IMR-90 (cell line): Measurements from ENCODE around the gene CNTN5. TPM values are rescaled to one million over a fixed set of nuclear protein-coding genes. Genes with fewer than 3 reads are reported as not detected.
A peak's percentile ranks its signal among the peaks of the same experiment; 100 is the strongest.

ENCODE experiments used
- ATAC-seq: fragments of 200-7000 bp; cut with Tn5 transposase; 2 replicates; pipeline ENCODE4 v1.9.1; 2020; ENCODE audit warnings: low read depth, mild to moderate bottlenecking, moderate library complexity
- BruUV-seq: library from RNA; stranded (reverse); fragments of 400-500 nt; replicated peaks from 2 replicates; lab custom pipeline; 2021; lab: Mats Ljungman, UMichigan
- CTCF ChIA-PET: fragments of 300-600 bp; formaldehyde crosslinking; extraction: SDS; loops from one replicate; lab custom pipeline; 2021; ENCODE audit warnings: antibody characterized with exemption; lab: Yijun Ruan, JAX
- POLR2A ChIA-PET: fragments of 300-600 bp; sonication (Branson Sonifier 250); formaldehyde crosslinking; loops from one replicate; lab custom pipeline; 2022; ENCODE audit warnings: antibody characterized with exemption; ENCODE audit not compliant: unreplicated experiment; lab: Charles Lee
- DNase-seq: peaks from one replicate; pipeline ENCODE4 v3.0.0; 2013
- H2AFZ ChIP-seq: replicated peaks from 2 replicates; pipeline ENCODE3; 2013; ENCODE audit warnings: low read length, mild to moderate bottlenecking; ENCODE audit not compliant: poor library complexity
- H2AK5ac ChIP-seq: 2 replicates; pipeline ENCODE4 v1.6.1; 2013; ENCODE audit warnings: low read depth, low read length, inconsistent platforms
- H2AK9ac ChIP-seq: replicated peaks from 2 replicates; pipeline ENCODE3; 2013; ENCODE audit warnings: mild to moderate bottlenecking, low read depth, low read length, moderate library complexity; ENCODE audit not compliant: poor library complexity
- H2BK120ac ChIP-seq: 2 replicates; pipeline ENCODE4 v1.6.1; 2013; ENCODE audit warnings: low read depth, low read length, inconsistent platforms
- H2BK15ac ChIP-seq: 3 replicates; pipeline ENCODE4 v1.6.1; 2013; ENCODE audit warnings: low read depth, low read length, inconsistent platforms
- H2BK20ac ChIP-seq: 2 replicates; pipeline ENCODE4 v1.6.1; 2013; ENCODE audit warnings: low read depth, mild to moderate bottlenecking, inconsistent platforms, low read length, moderate library complexity
- H2BK5ac ChIP-seq: 2 replicates; pipeline ENCODE4 v1.6.1; 2013; ENCODE audit warnings: mild to moderate bottlenecking, low read depth, low read length, inconsistent platforms; ENCODE audit not compliant: poor library complexity, severe bottlenecking
- H3K14ac ChIP-seq: replicated peaks from 2 replicates; pipeline ENCODE4 v1.6.1; 2013; ENCODE audit warnings: low read depth, low read length, inconsistent platforms
- H3K18ac ChIP-seq: 2 replicates; pipeline ENCODE4 v1.6.1; 2013; ENCODE audit warnings: low read depth, low read length, control low read depth
- H3K23ac ChIP-seq: 2 replicates; pipeline ENCODE4 v1.6.1; 2013; ENCODE audit warnings: low read depth, low read length, inconsistent platforms
- H3K27ac ChIP-seq: 2 replicates; pipeline ENCODE4 v1.5.1; 2013; ENCODE audit warnings: mild to moderate bottlenecking, control low read depth, low read length; ENCODE audit not compliant: insufficient read depth
- H3K27me3 ChIP-seq: 2 replicates; pipeline ENCODE4 v1.6.1; 2013; ENCODE audit warnings: low read length; ENCODE audit not compliant: control insufficient read depth, insufficient read depth
- H3K36me3 ChIP-seq: 2 replicates; pipeline ENCODE4 v1.6.1; 2013; ENCODE audit warnings: low read length, mixed read lengths; ENCODE audit not compliant: control insufficient read depth, insufficient read depth
- H3K4ac ChIP-seq: 2 replicates; pipeline ENCODE4 v1.6.1; 2013; ENCODE audit warnings: low read depth, low read length, inconsistent platforms
- H3K4me1 ChIP-seq: 2 replicates; pipeline ENCODE4 v1.6.1; 2013; ENCODE audit warnings: low read length, mixed read lengths; ENCODE audit not compliant: control insufficient read depth, insufficient read depth
- H3K4me2 ChIP-seq: 2 replicates; pipeline ENCODE4 v1.6.1; 2013; ENCODE audit warnings: low read depth, mild to moderate bottlenecking, control low read depth, low read length, moderate library complexity
- H3K4me3 ChIP-seq: 2 replicates; pipeline ENCODE4 v1.5.1; 2013; ENCODE audit warnings: low read depth, mild to moderate bottlenecking, control low read depth, low read length, moderate library complexity; ENCODE audit not compliant: insufficient read depth
- H3K56ac ChIP-seq: 2 replicates; pipeline ENCODE4 v1.6.1; 2013; ENCODE audit warnings: low read length, inconsistent platforms; ENCODE audit not compliant: insufficient read depth; ENCODE audit errors: extremely low read depth
- H3K79me1 ChIP-seq, 2 experiments: 2 replicates each; pipeline ENCODE4 v1.6.1; 2013; ENCODE audit warnings: low read length in 2 of 2, inconsistent platforms in 1 of 2, low read depth in 1 of 2
- H3K9ac ChIP-seq: 2 replicates; pipeline ENCODE4 v1.6.1; 2013; ENCODE audit warnings: low read depth, low read length, control low read depth
- H3K9me1 ChIP-seq: 2 replicates; pipeline ENCODE4 v1.6.1; 2013; ENCODE audit warnings: low read length, inconsistent platforms; ENCODE audit not compliant: insufficient read depth
- H3K9me3 ChIP-seq: 2 replicates; pipeline ENCODE4 v1.6.1; 2013; ENCODE audit warnings: low read length; ENCODE audit not compliant: control insufficient read depth, insufficient read depth
- H4K20me1 ChIP-seq: 2 replicates; pipeline ENCODE4 v1.6.1; 2013; ENCODE audit warnings: low read length, inconsistent platforms; ENCODE audit not compliant: insufficient read depth
- H4K5ac ChIP-seq: 2 replicates; pipeline ENCODE4 v1.6.1; 2013; ENCODE audit warnings: mild to moderate bottlenecking, low read depth, low read length, control low read depth
- H4K8ac ChIP-seq, 2 experiments: 2 replicates each; pipeline ENCODE4 v1.6.1; 2013; ENCODE audit warnings: low read depth in 2 of 2, low read length in 2 of 2, control low read depth in 1 of 2, inconsistent platforms in 1 of 2
- H4K91ac ChIP-seq: 2 replicates; pipeline ENCODE4 v1.6.1; 2013; ENCODE audit warnings: low read depth, low read length, inconsistent platforms; ENCODE audit not compliant: insufficient read depth
- BHLHE40 ChIP-seq: fragments of 150-350 bp; IDR thresholded peaks from 2 replicates; pipeline ENCODE4 v1.6.1; 2016; ENCODE audit warnings: mild to moderate bottlenecking, low read depth, low read length
- CEBPB ChIP-seq: IDR thresholded peaks from 2 replicates; pipeline ENCODE4 v1.6.1; 2012; ENCODE audit warnings: low read depth, low read length, improper control_type of control experiment
- CHD1 ChIP-seq: IDR thresholded peaks from 2 replicates; pipeline ENCODE4 v1.6.1; 2012; ENCODE audit warnings: low read depth, low read length, improper control_type of control experiment
- FOS ChIP-seq: fragments of 150-350 bp; IDR thresholded peaks from 2 replicates; pipeline ENCODE4 v1.6.1; 2016; ENCODE audit warnings: low read depth, low read length
- MAFK ChIP-seq: IDR thresholded peaks from 2 replicates; pipeline ENCODE4 v1.6.1; 2012; ENCODE audit warnings: low read depth, low read length, improper control_type of control experiment
- MAZ ChIP-seq: IDR thresholded peaks from 2 replicates; pipeline ENCODE4 v1.6.1; 2012; ENCODE audit warnings: low read depth, mild to moderate bottlenecking, low read length, improper control_type of control experiment, moderate library complexity, borderline replicate concordance
- MXI1 ChIP-seq: IDR thresholded peaks from 2 replicates; pipeline ENCODE4 v1.6.1; 2012; ENCODE audit warnings: low read depth, mild to moderate bottlenecking, low read length, moderate library complexity, borderline replicate concordance
- NFE2L2 ChIP-seq: fragments of 150-350 bp; IDR thresholded peaks from 2 replicates; pipeline ENCODE4 v1.6.1; 2016; ENCODE audit warnings: low read depth, mild to moderate bottlenecking, low read length
- POLR2A ChIP-seq: IDR thresholded peaks from 2 replicates; pipeline ENCODE4 v1.6.1; 2012; ENCODE audit warnings: mild to moderate bottlenecking, low read depth, low read length
- RAD21 ChIP-seq: IDR thresholded peaks from 2 replicates; pipeline ENCODE4 v1.6.1; 2012; ENCODE audit warnings: low read length, improper control_type of control experiment
- RCOR1 ChIP-seq: IDR thresholded peaks from 2 replicates; pipeline ENCODE4 v1.6.1; 2012; ENCODE audit warnings: mild to moderate bottlenecking, low read length, improper control_type of control experiment; ENCODE audit not compliant: insufficient replicate concordance
- RFX5 ChIP-seq: IDR thresholded peaks from 2 replicates; pipeline ENCODE4 v1.8.0; 2012; ENCODE audit warnings: low read depth, mild to moderate bottlenecking, low read length, moderate library complexity
- SMC3 ChIP-seq: fragments of 150-350 bp; IDR thresholded peaks from 2 replicates; pipeline ENCODE4 v1.6.1; 2016; ENCODE audit warnings: low read depth, mild to moderate bottlenecking, antibody characterized with exemption, low read length, moderate library complexity
- USF2 ChIP-seq: fragments of 150-350 bp; IDR thresholded peaks from 2 replicates; pipeline ENCODE4 v1.6.1; 2017; ENCODE audit warnings: mild to moderate bottlenecking, antibody characterized with exemption, low read length, low read depth
- WGBS, 2 experiments: methylation state at CpG; one replicate each; pipeline versions ENCODE4 v1.1.5 to v1.1.7; 2013; ENCODE audit warnings: missing lambda C conversion rate in 2 of 2; ENCODE audit not compliant: insufficient read length in 1 of 2; ENCODE audit errors: extremely low coverage in 2 of 2; 5-methylcytosine and 5-hydroxymethylcytosine counted together
- dilution Hi-C: fragments of 300-500 bp; cut with HindIII; formaldehyde crosslinking; loops from one replicate; pipeline ENCODE4 v1.14.3; 2018; ENCODE audit warnings: low sequenced_read_pairs; ENCODE audit not compliant: unreplicated experiment
- in situ Hi-C: fragments of 300-500 bp; cut with MboI; formaldehyde crosslinking; loops from 3 replicates; pipeline ENCODE4 v1.14.3; 2019; ENCODE audit warnings: low sequenced_read_pairs, inconsistent platforms, mixed read lengths
- intact Hi-C: fragments of 100-400 bp; cut with micrococcal nuclease; formaldehyde crosslinking; loops from 2 replicates; pipeline ENCODE4 v1.10.0; 2022
- polyA plus RNA-seq, 3 experiments: library from polyadenylated mRNA; depleted of rRNA; stranded (reverse); fragments of >200 nt; gene quantifications; 2 replicates each; pipeline ENCODE4 v1.2.3, GENCODE V29; 2012; ENCODE audit warnings: low replicate concordance in 1 of 3
- total RNA-seq: library from RNA; depleted of rRNA; stranded (reverse); fragments of >200 nt; gene quantifications from 2 replicates; pipeline ENCODE4 v1.2.3, GENCODE V29; 2012
- TF ChIP-seq, protein P1 (sequence below): fragments of 150-350 bp; IDR thresholded peaks from 2 replicates; pipeline ENCODE4 v1.6.1; 2016; ENCODE audit warnings: low read depth, mild to moderate bottlenecking, low read length, moderate library complexity, borderline replicate concordance

CNTN5 gene
- total and polyA plus RNA-seq, 2 of the 4 experiments (the other 2 are of a cell fraction) = not detected

GRCh38 chr11:100340466-100341319, 1319.9 kb downstream of the CNTN5 start:
- CTCF ChIA-PET = interaction anchor here (0.7 to 1.4 kb wide), 2 partner anchors 9 to 16 kb away, joined by 3 to 4 read pairs; no protein-coding TSS in a partner anchor
- BruUV-seq = no TSS peak
- no peak overlapping the region for H3K18ac ChIP-seq
- no peak overlapping the region for H3K4me3 ChIP-seq
- in situ Hi-C loops (no loop called here), intact Hi-C loops (no loop called here), dilution Hi-C loops (no loop called here)
- no peak overlapping the region for H3K4ac ChIP-seq
- 0 out of 2 replicates have a peak overlapping the region, but pooled peaks have one; percentile 28 for H3K4me2 ChIP-seq
- no peak overlapping the region for H2AK5ac ChIP-seq
- no peak overlapping the region for H3K9ac ChIP-seq
- no peak overlapping the region for H4K91ac ChIP-seq
- TF ChIP-seq FOS (no peak), CHD1 (no peak), NFE2L2 (no peak), CEBPB (no peak), RAD21 (no peak), USF2 (no peak), POLR2A (no peak), RFX5 (no peak), BHLHE40 (no peak), MAZ (no peak), MXI1 (no peak), MAFK (no peak), SMC3 (no peak), RCOR1 (no peak)
- TF ChIP-seq, protein P1, sequence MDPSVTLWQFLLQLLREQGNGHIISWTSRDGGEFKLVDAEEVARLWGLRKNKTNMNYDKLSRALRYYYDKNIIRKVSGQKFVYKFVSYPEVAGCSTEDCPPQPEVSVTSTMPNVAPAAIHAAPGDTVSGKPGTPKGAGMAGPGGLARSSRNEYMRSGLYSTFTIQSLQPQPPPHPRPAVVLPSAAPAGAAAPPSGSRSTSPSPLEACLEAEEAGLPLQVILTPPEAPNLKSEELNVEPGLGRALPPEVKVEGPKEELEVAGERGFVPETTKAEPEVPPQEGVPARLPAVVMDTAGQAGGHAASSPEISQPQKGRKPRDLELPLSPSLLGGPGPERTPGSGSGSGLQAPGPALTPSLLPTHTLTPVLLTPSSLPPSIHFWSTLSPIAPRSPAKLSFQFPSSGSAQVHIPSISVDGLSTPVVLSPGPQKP = no peak
- no peak overlapping the region for H2BK15ac ChIP-seq
- H3K79me1 ChIP-seq = no peaks in the 10 kb centered on the region
- H2AFZ ChIP-seq = no peak overlapping the region
- no peak overlapping the region for H2BK5ac ChIP-seq
- no peaks in the 10 kb centered on the region for H3K9me3 ChIP-seq
- no peak overlapping the region for H3K56ac ChIP-seq
- no peak overlapping the region for H2AK9ac ChIP-seq
- WGBS, 2 experiments = 60% methylated on average over 1 of the region's 9 CpGs; no CpG with 5 or more reads in 1 of the 2 experiments
- POLR2A ChIA-PET = no interaction called here
- H3K36me3 ChIP-seq = no peaks in the 10 kb centered on the region
- H3K27me3 ChIP-seq = peaks cover 2% of the 10 kb centered on the region
- H4K20me1 ChIP-seq = no peaks in the 10 kb centered on the region
- H3K9me1 ChIP-seq = no peaks in the 10 kb centered on the region
- H2BK120ac ChIP-seq = no peak overlapping the region
- no peak overlapping the region for H3K27ac ChIP-seq
- H2BK20ac ChIP-seq = no peak overlapping the region; the same call in 1 of the 2 replicates
- no peak overlapping the region for H3K23ac ChIP-seq
- H4K8ac ChIP-seq = no peak overlapping the region
- DNase-seq (no peak), ATAC-seq (no peak)
- no peak overlapping the region for H3K14ac ChIP-seq
- no peak overlapping the region for H4K5ac ChIP-seq
- no peaks in the 10 kb centered on the region for H3K4me1 ChIP-seq
